AG08395 (cell line): ENCODE data around the gene COMP.
A peak's percentile ranks its signal among the peaks of the same experiment; 100 is the strongest.

Experiments
- DNase-seq: peaks from one replicate; pipeline ENCODE4 v3.0.0; 2012; ENCODE audit warnings: mixed read lengths, low spot score

Gene COMP

GRCh38 chr19:18803550-18804138, 12.5 kb upstream of the COMP start:
- no peak for DNase-seq

- DNase-seq = peak; percentile 2
Measured at GRCh38 chr19:18802354-18802753, 11.2 kb upstream of the COMP start.

GRCh38 chr19:18800636-18801035, 9.5 kb upstream of the COMP start:
- DNase-seq = no peak

- DNase-seq = no peak
Measured at GRCh38 chr19:18800079-18800478, 9.0 kb upstream of the COMP start.

GRCh38 chr19:18799389-18799970, 8.4 kb upstream of the COMP start:
- DNase-seq = no peak

- no peak for DNase-seq
Measured at GRCh38 chr19:18798384-18799352, 7.6 kb upstream of the COMP start.

GRCh38 chr19:18796239-18796638, 5.1 kb upstream of the COMP start:
- peak; percentile 44 for DNase-seq

GRCh38 chr19:18795540-18795939, 4.4 kb upstream of the COMP start:
- peak; percentile 60 for DNase-seq

GRCh38 chr19:18794692-18795091, 3.6 kb upstream of the COMP start:
- no peak for DNase-seq

- DNase-seq = no peak
Measured at GRCh38 chr19:18794029-18794313, 2.9 kb upstream of the COMP start.

- DNase-seq = no peak
Measured at GRCh38 chr19:18793144-18794028, 2.3 kb upstream of the COMP start.

GRCh38 chr19:18792661-18793060, 1.6 kb upstream of the COMP start:
- DNase-seq = no peak

- DNase-seq = no peak
Measured at GRCh38 chr19:18791315-18791678, 192 bp upstream of the COMP start.

- DNase-seq = peak; percentile 76
Measured at GRCh38 chr19:18789883-18790565, 1.1 kb downstream of the COMP start.

- DNase-seq = no peak
Measured at GRCh38 chr19:18789422-18789869, 1.7 kb downstream of the COMP start.

GRCh38 chr19:18788529-18789421, 2.3 kb downstream of the COMP start:
- DNase-seq = no peak

- peak; percentile 93 for DNase-seq
Measured at GRCh38 chr19:18785179-18786124, 5.7 kb downstream of the COMP start.

- no peak for DNase-seq
Measured at GRCh38 chr19:18784786-18785120, 6.4 kb downstream of the COMP start.

- no peak for DNase-seq
Measured at GRCh38 chr19:18783958-18784785, 6.9 kb downstream of the COMP start.
